Peyer's patch (tissue), 4 donors: ENCODE results near the gene SCNN1B.

Source experiments
- CTCF ChIP-seq, 6 experiments: fragments of 450-650 bp in 4 of 6; fragments of 200-600 bp in 2 of 6; sonication (generic) in 1 of 6; IDR thresholded peaks; one replicate each; pipeline ENCODE4 v1.5.1; 2017 to 2019; ENCODE audit warnings: antibody characterized with exemption in 6 of 6, mild to moderate bottlenecking in 3 of 6, moderate library complexity in 1 of 6
- POLR2A ChIP-seq, 2 donors: fragments of 450-650 bp; IDR thresholded peaks; one replicate each; pipeline ENCODE4 v1.5.1; 2017; ENCODE audit warnings: antibody characterized with exemption in 2 of 2, mild to moderate bottlenecking in 2 of 2, moderate library complexity in 2 of 2

GRCh38 chr16:23306199-23307100, 4.3 kb downstream of the SCNN1B start:
- TF ChIP-seq CTCF (IDR thresholded peaks at IDR 0.05) = no peak
- TF ChIP-seq POLR2A (IDR thresholded peaks at IDR 0.05) = no peak
